Measurements from ENCODE around the gene SLC1A3. TPM values are rescaled to one million over a fixed set of nuclear protein-coding genes. Genes with fewer than 3 reads are reported as not detected.
"Not testable (repeated sequence)": the region's sequence is repeated elsewhere in the genome, so short reads cannot be mapped to it uniquely, and the experiment has no call there.

The SLC1A3 gene
- total and polyA plus RNA-seq, 2 donors from 2014 or later: 1.1 to 27.8 TPM

DNA sequence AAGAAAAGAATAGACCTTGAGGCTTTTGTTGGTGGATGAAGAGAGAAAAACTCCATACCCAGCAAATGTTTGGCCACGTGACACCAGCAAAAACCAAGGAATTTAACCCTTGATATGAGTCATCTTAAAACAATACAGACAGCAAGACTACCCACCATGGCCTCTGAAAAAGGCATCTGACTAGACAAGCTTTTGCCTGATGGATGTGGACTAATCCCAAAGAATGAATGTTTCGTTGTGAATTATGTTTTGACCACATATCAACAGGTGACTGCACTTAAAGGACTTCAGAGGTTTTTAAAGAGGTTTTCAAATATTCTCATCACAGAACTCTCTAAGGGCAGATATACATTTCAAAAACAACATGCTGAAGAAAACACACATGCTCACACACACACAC, 33.0 kb upstream of the SLC1A3 start:
- Histone ChIP-seq H3K27me3 (ENCODE audit: control insufficient read depth, insufficient read depth, low read length) (no peaks in the 10 kb centered on the region), H3K36me3 (ENCODE audit: control insufficient read depth in 2 of 3, insufficient read depth in 3 of 3, low read length in 3 of 3) (no peaks in the 10 kb centered on the region), H3K4me1 (ENCODE audit: control insufficient read depth in 2 of 3, insufficient read depth in 2 of 3, low read depth in 1 of 3, low read length in 3 of 3) (no peaks in the 10 kb centered on the region), H3K9me3 (ENCODE audit: control insufficient read depth in 2 of 3, insufficient read depth in 1 of 3, low read length in 3 of 3) (no peaks in the 10 kb centered on the region), H3K4me3 (ENCODE audit: low read length in 3 of 3) (no peak overlapping the region), H3K27ac (ENCODE audit: low read depth in 2 of 2, low read length in 2 of 2) (no peak overlapping the region), H3K9ac (ENCODE audit: low read length in 3 of 3) (no peak overlapping the region)
- intact Hi-C loops (cut with DNase I): no loop called here
- FAIRE-seq (no peak), DNase-seq (no peak)
- TF ChIP-seq CTCF (IDR thresholded peaks at IDR 0.05; ENCODE audit: borderline replicate concordance, extremely low read depth, insufficient read depth): no peak

DNA sequence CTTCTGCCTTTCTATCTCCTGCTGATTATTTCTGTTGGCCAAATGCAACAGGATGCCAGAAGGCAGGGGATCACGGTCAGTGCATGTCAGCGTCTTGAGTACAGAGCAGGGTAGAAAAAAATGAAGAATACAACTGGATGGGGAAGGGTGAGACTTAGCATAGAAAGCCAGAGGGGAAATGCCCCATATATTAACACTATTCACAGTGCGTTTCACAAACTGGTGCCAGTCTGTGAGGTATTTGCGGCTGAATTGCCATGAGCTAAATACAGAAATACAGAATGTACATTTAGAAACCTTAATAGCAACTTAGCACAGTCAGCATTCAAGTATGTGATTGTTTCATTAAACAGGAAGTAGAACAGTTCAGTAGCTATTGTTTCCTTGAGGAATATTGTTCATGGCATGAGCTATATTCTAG, 31.0 kb upstream of the SLC1A3 start:
- Histone ChIP-seq H3K4me1 (ENCODE audit: control insufficient read depth in 2 of 3, insufficient read depth in 2 of 3, low read depth in 1 of 3, low read length in 3 of 3) (no peaks in the 10 kb centered on the region), H3K4me3 (ENCODE audit: low read length in 3 of 3) (no peak overlapping the region), H3K36me3 (ENCODE audit: control insufficient read depth in 2 of 3, insufficient read depth in 3 of 3, low read length in 3 of 3) (no peaks in the 10 kb centered on the region), H3K27ac (ENCODE audit: low read depth in 2 of 2, low read length in 2 of 2) (no peak overlapping the region), H3K27me3 (ENCODE audit: control insufficient read depth, insufficient read depth, low read length) (no peaks in the 10 kb centered on the region), H3K9me3 (ENCODE audit: control insufficient read depth in 2 of 3, insufficient read depth in 1 of 3, low read length in 3 of 3) (no peaks in the 10 kb centered on the region), H3K9ac (ENCODE audit: low read length in 3 of 3) (no peak overlapping the region)
- intact Hi-C loops (cut with DNase I): no loop called here
- FAIRE-seq (no peak), DNase-seq (no peak)
- no peak for TF ChIP-seq CTCF (IDR thresholded peaks at IDR 0.05; ENCODE audit: borderline replicate concordance, extremely low read depth, insufficient read depth)

DNA sequence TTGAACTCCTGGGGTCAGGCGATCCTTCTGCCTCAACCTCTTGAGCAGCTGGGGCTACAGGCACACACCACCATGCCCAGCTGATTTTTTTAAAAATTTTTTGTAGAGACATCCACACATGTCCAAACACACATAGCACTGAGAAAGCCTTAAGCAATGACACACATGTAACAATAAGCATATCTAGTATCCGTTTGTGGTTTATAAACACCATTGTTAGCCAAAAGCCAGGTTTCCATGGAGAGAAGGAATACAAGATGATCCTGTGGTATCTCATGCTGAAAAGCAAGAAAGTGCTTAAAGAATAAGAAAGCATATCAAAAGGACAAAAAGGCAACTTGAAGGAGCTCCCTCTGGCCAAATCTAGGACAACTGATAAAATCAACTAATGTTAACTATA, 29.7 kb upstream of the SLC1A3 start:
- Histone ChIP-seq H3K27ac (ENCODE audit: low read depth in 2 of 2, low read length in 2 of 2) (no peak overlapping the region), H3K4me1 (ENCODE audit: control insufficient read depth in 2 of 3, insufficient read depth in 2 of 3, low read depth in 1 of 3, low read length in 3 of 3) (no peaks in the 10 kb centered on the region), H3K4me3 (ENCODE audit: low read length in 3 of 3) (no peak overlapping the region), H3K9me3 (ENCODE audit: control insufficient read depth in 2 of 3, insufficient read depth in 1 of 3, low read length in 3 of 3) (no peaks in the 10 kb centered on the region), H3K27me3 (ENCODE audit: control insufficient read depth, insufficient read depth, low read length) (no peaks in the 10 kb centered on the region), H3K36me3 (ENCODE audit: control insufficient read depth in 2 of 3, insufficient read depth in 3 of 3, low read length in 3 of 3) (no peaks in the 10 kb centered on the region), H3K9ac (ENCODE audit: low read length in 3 of 3) (no peak overlapping the region)
- no peak for TF ChIP-seq CTCF (IDR thresholded peaks at IDR 0.05; ENCODE audit: borderline replicate concordance, extremely low read depth, insufficient read depth)
- DNase-seq (no peak), FAIRE-seq (no peak)
- intact Hi-C loops (cut with DNase I): no loop called here

GRCh38 chr5:36579858-36580257, 26.5 kb upstream of the SLC1A3 start:
- H3K27ac ChIP-seq (ENCODE audit: low read depth in 2 of 2, low read length in 2 of 2); DNase-seq; H3K27me3 ChIP-seq (ENCODE audit: control insufficient read depth, insufficient read depth, low read length); H3K9ac ChIP-seq (ENCODE audit: low read length in 3 of 3); FAIRE-seq; intact Hi-C loops (cut with DNase I); H3K4me3 ChIP-seq (ENCODE audit: low read length in 3 of 3); H3K36me3 ChIP-seq (ENCODE audit: control insufficient read depth in 2 of 3, insufficient read depth in 3 of 3, low read length in 3 of 3); H3K9me3 ChIP-seq (ENCODE audit: control insufficient read depth in 2 of 3, insufficient read depth in 1 of 3, low read length in 3 of 3); H3K4me1 ChIP-seq (ENCODE audit: control insufficient read depth in 2 of 3, insufficient read depth in 2 of 3, low read depth in 1 of 3, low read length in 3 of 3): not testable (repeated sequence)
